Fibroblast of skin of left biceps (primary cell): ENCODE data around the gene CCDC186.
A peak's percentile ranks its signal among the peaks of the same experiment; 100 is the strongest.
"Not testable (repeated sequence)": the region's sequence is repeated elsewhere in the genome, so short reads cannot be mapped to it uniquely, and the experiment has no call there.

Experiments used
- DNase-seq, 2 experiments: peaks; one replicate each; pipeline ENCODE4 v3.0.0-alpha.2; 2013; ENCODE audit warnings: low read depth in 2 of 2

CCDC186 gene

GRCh38 chr10:114173603-114173920 is 441 bp downstream of the CCDC186 start:
- DNase-seq, result no peak

GRCh38 chr10:114172776-114173602 is 1.0 kb downstream of the CCDC186 start:
- no peak for DNase-seq

- no peak for DNase-seq
Measured at GRCh38 chr10:114172216-114172615, 1.8 kb downstream of the CCDC186 start.

GRCh38 chr10:114168450-114169009 is 5.5 kb downstream of the CCDC186 start:
- DNase-seq, result no peak

- no peak for DNase-seq
Measured at GRCh38 chr10:114167985-114168384, 6.0 kb downstream of the CCDC186 start.

GRCh38 chr10:114166494-114166893 is 7.5 kb downstream of the CCDC186 start:
- DNase-seq, result no peak

- no peak for DNase-seq
Measured at GRCh38 chr10:114166043-114166442, 8.0 kb downstream of the CCDC186 start.

GRCh38 chr10:114163062-114163461 is 10.9 kb downstream of the CCDC186 start:
- DNase-seq, result no peak

- no peak for DNase-seq
Measured at GRCh38 chr10:114157912-114158311, 16.1 kb downstream of the CCDC186 start.

GRCh38 chr10:114151892-114152291 is 22.1 kb downstream of the CCDC186 start:
- DNase-seq, result no peak

GRCh38 chr10:114151486-114151885 is 22.5 kb downstream of the CCDC186 start:
- peak in 1 of 2 experiments; percentile 32 for DNase-seq

GRCh38 chr10:114149476-114149875 is 24.5 kb downstream of the CCDC186 start:
- DNase-seq, result not testable (repeated sequence)

- no peak for DNase-seq
Measured at GRCh38 chr10:114143160-114143559, 30.8 kb downstream of the CCDC186 start.

GRCh38 chr10:114142018-114142417 is 32.0 kb downstream of the CCDC186 start:
- no peak for DNase-seq

- not testable (repeated sequence) for DNase-seq
Measured at GRCh38 chr10:114140827-114141226, 33.2 kb downstream of the CCDC186 start.

- no peak for DNase-seq
Measured at GRCh38 chr10:114140036-114140435, 34.0 kb downstream of the CCDC186 start.

GRCh38 chr10:114138581-114138980 is 35.4 kb downstream of the CCDC186 start:
- DNase-seq, result no peak

- DNase-seq, result no peak
Measured at GRCh38 chr10:114135476-114135875, 38.5 kb downstream of the CCDC186 start.

GRCh38 chr10:114131094-114131493 is 42.9 kb downstream of the CCDC186 start:
- DNase-seq, result no peak

GRCh38 chr10:114121031-114121430 is 53.0 kb downstream of the CCDC186 start:
- no peak for DNase-seq

- DNase-seq, result no peak
Measured at GRCh38 chr10:114118514-114118913, 55.5 kb downstream of the CCDC186 start.

GRCh38 chr10:114117728-114118127 is 56.3 kb downstream of the CCDC186 start:
- DNase-seq, result no peak

- no peak for DNase-seq
Measured at GRCh38 chr10:114115661-114116445, 58.1 kb downstream of the CCDC186 start.
